IPS-NIHi11 (cell line): ENCODE data around the gene WDR35.
"Not testable (repeated sequence)": the region's sequence is repeated elsewhere in the genome, so short reads cannot be mapped to it uniquely, and the experiment has no call there.

ENCODE experiments used
- DNase-seq: peaks from one replicate; pipeline ENCODE4 v3.0.0; 2012; ENCODE audit warnings: mixed read lengths, low spot score

The WDR35 gene

DNA sequence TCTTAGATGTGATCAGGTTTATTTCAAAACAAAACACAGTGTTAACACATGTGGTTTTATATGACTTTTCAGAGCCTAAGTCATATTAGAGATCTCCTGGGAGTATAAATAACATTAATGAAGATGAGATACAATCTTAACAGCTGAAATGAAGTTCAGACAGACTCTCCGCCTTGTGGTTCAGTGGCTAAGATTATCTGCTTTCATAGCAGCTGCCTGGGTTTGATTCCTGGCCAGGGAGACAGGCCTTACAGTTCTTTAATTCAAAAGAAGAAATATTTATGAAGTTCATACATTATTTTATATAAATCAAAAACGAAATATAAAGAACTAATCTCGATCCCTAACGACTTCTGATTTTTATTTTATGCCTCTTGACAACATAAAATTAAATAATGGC is 52.9 kb downstream of the WDR35 start:
- no peak for DNase-seq

DNA sequence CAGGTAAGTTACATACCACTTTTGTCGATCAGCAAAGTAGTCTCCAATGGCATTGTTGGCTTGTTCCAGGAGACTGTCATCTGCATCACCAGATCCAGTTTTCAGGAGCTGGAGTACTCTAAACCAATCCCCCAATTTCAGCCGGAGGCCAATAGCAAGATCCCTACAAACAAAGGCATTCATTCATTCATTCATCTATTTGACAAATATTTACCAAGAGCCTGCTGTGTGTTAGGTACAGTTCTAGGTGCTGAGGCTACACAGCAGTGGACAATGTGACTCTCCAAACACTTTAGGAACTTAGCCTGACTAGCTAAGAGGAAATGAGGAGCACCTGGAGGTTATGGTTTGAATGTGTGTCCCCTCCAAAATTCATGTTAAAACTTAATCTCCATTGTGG is 53.7 kb downstream of the WDR35 start:
- no peak for DNase-seq

DNA sequence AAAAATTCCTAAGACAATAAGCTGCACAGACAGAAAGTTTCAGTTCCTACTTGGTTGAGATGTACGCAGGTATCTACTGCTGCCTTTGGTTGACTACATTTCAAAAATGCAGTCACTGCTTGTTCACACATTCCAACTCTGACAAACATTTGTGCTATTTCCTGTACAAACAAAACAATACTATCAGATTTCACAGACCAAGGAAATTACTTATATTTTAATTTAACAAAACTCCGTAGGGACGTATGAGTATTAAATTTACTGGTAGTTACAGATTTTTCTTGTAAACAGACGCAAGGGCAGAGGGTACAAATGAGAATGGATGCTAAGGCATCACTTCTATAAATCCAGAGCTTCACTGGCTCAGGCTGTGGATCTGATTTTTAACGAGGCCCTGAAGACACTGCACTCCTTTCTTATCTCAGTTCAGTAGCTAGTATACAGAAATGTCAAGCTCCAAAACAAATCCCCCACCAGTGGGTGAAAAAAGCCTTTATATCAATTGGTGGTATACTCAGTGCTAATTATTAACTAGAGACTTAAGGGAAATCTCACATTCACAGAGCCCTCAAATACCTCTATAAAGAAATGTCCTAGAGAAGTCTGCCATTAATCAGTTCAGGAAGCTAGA is 56.4 kb downstream of the WDR35 start:
- DNase-seq: peak; percentile 9

GRCh38 chr2:19932928-19933327 is 57.0 kb downstream of the WDR35 start:
- DNase-seq: no peak

- DNase-seq: no peak
Measured at GRCh38 chr2:19929226-19929625, 60.7 kb downstream of the WDR35 start.

DNA sequence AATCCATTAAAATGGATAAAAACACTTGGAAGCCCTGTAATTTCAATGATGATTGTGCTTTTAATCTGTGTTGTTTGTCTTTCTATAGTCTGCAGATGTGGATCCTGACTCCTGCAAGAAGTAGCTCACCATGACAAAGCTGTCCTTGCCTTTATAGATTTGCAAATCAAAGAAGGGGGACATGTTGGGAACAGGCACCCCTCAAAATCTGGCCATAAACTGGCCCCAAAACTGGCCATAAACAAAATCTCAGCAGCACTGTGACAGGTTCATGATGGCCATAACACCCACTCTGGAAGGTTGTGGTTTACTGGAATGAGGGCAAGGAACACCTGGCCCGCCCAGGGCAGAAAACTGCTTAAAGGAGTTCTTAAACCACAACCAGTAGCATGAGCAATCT is 62.1 kb downstream of the WDR35 start:
- DNase-seq: not testable (repeated sequence)

GRCh38 chr2:19924526-19924925 is 65.4 kb downstream of the WDR35 start:
- not testable (repeated sequence) for DNase-seq

GRCh38 chr2:19922188-19922587 is 67.7 kb downstream of the WDR35 start:
- DNase-seq: not testable (repeated sequence)

- no peak for DNase-seq
Measured at GRCh38 chr2:19916385-19916950, 73.4 kb downstream of the WDR35 start.

- no peak for DNase-seq
Measured at GRCh38 chr2:19914266-19914975, 75.5 kb downstream of the WDR35 start.

- DNase-seq: no peak
Measured at GRCh38 chr2:19911808-19912509, 77.9 kb downstream of the WDR35 start.

GRCh38 chr2:19902216-19902740 is 87.6 kb downstream of the WDR35 start:
- DNase-seq: no peak

GRCh38 chr2:19901442-19902215 is 88.3 kb downstream of the WDR35 start, which contains the start of gene TTC32:
Gene TTC32 (minus strand): TSS chr2:19901983. CDS start chr2:19901854, 129 bp downstream.
- peak; percentile 96 for DNase-seq

GRCh38 chr2:19900931-19901441 is 88.9 kb downstream of the WDR35 start:
- no peak for DNase-seq

GRCh38 chr2:19899985-19900930 is 89.6 kb downstream of the WDR35 start:
- DNase-seq: no peak

- no peak for DNase-seq
Measured at GRCh38 chr2:19898592-19899329, 91.1 kb downstream of the WDR35 start.

DNA sequence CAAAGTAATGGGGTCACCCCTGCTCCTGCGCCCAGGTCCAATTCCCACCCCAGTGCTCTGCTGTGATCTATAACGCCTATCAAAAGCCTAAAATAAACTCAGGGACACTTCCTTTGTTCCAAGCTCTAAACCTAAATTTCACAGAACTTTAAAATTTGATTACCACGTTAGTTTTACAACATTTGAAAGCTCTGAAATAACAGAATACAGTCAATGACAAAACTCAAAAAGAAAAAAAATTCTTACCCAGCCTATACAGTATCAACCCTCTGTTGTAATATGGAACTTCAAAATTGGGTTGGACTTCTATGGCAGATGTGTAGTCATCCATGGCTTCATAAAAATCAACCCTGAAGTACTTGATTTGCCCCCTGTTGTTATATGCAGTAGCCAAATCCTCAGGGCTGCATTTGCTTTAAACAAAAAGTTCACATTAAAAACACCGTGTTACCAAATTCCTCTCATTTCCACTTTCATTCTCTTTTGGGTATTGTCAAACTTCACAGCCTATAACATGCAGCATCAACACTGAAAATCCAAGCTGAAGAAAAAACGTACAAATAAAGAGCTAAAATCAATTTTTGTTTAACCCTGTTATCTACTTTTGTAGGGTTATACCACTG is 92.2 kb downstream of the WDR35 start:
- no peak for DNase-seq

DNA sequence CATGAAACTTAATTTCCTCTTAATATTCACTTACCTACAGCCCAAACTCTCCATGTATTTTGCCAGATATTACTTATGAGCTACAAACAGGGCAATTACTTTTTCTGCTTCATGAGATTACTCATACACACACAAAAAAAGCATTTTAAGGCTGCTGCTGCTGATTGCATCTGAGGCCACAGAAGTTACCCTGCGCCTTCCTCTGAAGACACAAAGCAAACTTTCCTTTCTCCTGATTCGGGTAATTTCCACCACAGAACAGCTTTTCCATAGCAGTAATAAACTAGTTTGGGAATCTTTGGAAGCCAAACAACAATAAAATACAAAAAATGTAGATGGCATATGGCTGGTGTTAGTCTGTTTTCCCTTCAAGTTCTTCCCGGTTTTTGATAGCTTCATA is 94.4 kb downstream of the WDR35 start:
- no peak for DNase-seq

GRCh38 chr2:19894134-19894792 is 95.6 kb downstream of the WDR35 start:
- no peak for DNase-seq
